Effector memory CD4-positive, alpha-beta T cell (primary cell): ENCODE data around the gene COPG2.
"Not testable (repeated sequence)": the region's sequence is repeated elsewhere in the genome, so short reads cannot be mapped to it uniquely, and the experiment has no call there.

Experiments
- DNase-seq, 3 donors: peaks; one replicate each; pipeline ENCODE4 v3.0.0-alpha.2; 2020
- H3K27ac ChIP-seq: 2 replicates; pipeline ENCODE4 v1.7.0; 2013; ENCODE audit warnings: mild to moderate bottlenecking, low read length, moderate library complexity; ENCODE audit not compliant: insufficient read depth, poor library complexity, severe bottlenecking
- H3K27me3 ChIP-seq: replicated peaks from 2 replicates; pipeline ENCODE4 v1.7.0; 2013; ENCODE audit warnings: mild to moderate bottlenecking, low read length; ENCODE audit not compliant: insufficient read depth, control insufficient read depth, poor library complexity, severe bottlenecking
- H3K36me3 ChIP-seq: 2 replicates; pipeline ENCODE4 v1.7.0; 2013; ENCODE audit warnings: mild to moderate bottlenecking, low read length, moderate library complexity; ENCODE audit not compliant: control insufficient read depth, insufficient read depth
- H3K4me1 ChIP-seq: 2 replicates; pipeline ENCODE4 v1.7.0; 2013; ENCODE audit warnings: low read length, mild to moderate bottlenecking; ENCODE audit not compliant: control insufficient read depth, insufficient read depth, poor library complexity, severe bottlenecking
- H3K4me3 ChIP-seq: 2 replicates; pipeline ENCODE4 v1.7.0; 2013; ENCODE audit warnings: low read length, low read depth, mild to moderate bottlenecking; ENCODE audit not compliant: insufficient read depth, poor library complexity, severe bottlenecking
- H3K9me3 ChIP-seq: 2 replicates; pipeline ENCODE4 v1.7.0; 2013; ENCODE audit warnings: mild to moderate bottlenecking, low read length, moderate library complexity; ENCODE audit not compliant: control insufficient read depth

Gene COPG2

DNA sequence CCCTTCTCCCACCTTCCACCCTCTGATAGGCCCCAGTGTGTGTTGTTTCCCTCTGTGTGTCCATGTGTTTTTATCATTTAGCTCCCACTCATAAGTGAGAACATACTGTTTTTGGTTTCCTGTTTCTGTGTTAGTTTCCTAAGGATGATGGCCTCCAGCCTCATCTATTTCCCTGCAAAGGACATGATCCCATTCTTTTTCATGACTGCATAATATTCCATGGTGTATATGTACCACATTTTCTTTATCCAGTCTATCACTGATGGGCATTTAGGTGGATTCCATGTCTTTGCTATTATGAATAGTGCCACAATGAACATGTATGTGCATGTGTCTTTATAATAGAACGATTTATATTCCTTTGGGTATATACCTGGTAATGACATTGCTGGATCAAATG, 23.8 kb upstream of the COPG2 start:
- not testable (repeated sequence) for H3K27me3 ChIP-seq, H3K9me3 ChIP-seq, H3K4me3 ChIP-seq, DNase-seq, H3K36me3 ChIP-seq, H3K27ac ChIP-seq, H3K4me1 ChIP-seq

DNA sequence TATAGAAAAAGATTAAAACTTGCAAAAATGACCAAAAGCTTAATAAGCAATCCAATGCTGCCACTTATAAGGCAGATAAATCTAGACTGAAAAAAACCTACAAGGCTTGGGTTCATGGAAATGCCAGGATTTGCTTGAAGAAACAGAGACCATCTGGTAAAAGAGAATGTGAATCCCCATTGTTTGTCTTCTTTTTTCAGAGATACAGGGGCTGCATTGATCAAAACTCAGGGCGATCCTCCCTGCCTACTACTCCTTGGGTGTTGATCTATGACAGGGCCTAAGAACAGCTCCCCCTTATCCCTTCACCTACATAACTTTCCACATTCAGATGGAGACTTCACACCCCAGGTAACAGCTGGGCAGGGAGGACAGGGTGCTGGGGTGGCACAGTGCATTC, 21.1 kb upstream of the COPG2 start:
- Histone ChIP-seq H3K9me3 (no peaks in the 10 kb centered on the region), H3K27me3 (no peaks in the 10 kb centered on the region), H3K27ac (no peak overlapping the region), H3K4me3 (no peak overlapping the region), H3K4me1 (no peaks in the 10 kb centered on the region), H3K36me3 (no peaks in the 10 kb centered on the region)
- no peak for DNase-seq

GRCh38 chr7:130683026-130683425, 14.5 kb upstream of the COPG2 start:
- no peaks in the 10 kb centered on the region for H3K27me3 ChIP-seq
- no peak overlapping the region for H3K27ac ChIP-seq
- no peak for DNase-seq
- no peaks in the 10 kb centered on the region for H3K36me3 ChIP-seq
- H3K9me3 ChIP-seq = no peaks in the 10 kb centered on the region
- no peak overlapping the region for H3K4me3 ChIP-seq
- no peaks in the 10 kb centered on the region for H3K4me1 ChIP-seq

DNA sequence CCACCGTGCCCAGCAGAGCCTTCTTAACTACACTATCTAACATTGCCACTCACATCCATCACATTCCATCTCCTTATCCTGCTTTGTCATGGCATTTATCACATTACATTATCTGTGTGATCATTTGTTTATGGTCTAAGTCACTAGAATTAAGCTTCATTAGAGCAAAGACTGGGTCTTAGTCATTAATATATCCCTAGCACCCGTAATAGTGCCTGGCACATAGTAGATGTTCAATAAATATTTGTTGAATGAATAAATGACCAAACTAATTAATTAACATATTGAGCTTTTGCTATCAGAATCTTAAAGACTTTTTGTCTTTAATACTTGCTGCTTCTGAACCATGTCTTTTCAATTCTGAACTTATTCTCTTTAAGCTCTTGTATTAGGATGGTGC, 5.9 kb upstream of the COPG2 start:
- H3K27me3 ChIP-seq = no peaks in the 10 kb centered on the region
- DNase-seq = no peak
- H3K4me1 ChIP-seq = no peaks in the 10 kb centered on the region
- no peak overlapping the region for H3K27ac ChIP-seq
- H3K9me3 ChIP-seq = no peaks in the 10 kb centered on the region
- no peak overlapping the region for H3K4me3 ChIP-seq
- no peaks in the 10 kb centered on the region for H3K36me3 ChIP-seq

- no peak for DNase-seq
Observed at GRCh38 chr7:130673066-130673465, 4.5 kb upstream of the COPG2 start.

DNA sequence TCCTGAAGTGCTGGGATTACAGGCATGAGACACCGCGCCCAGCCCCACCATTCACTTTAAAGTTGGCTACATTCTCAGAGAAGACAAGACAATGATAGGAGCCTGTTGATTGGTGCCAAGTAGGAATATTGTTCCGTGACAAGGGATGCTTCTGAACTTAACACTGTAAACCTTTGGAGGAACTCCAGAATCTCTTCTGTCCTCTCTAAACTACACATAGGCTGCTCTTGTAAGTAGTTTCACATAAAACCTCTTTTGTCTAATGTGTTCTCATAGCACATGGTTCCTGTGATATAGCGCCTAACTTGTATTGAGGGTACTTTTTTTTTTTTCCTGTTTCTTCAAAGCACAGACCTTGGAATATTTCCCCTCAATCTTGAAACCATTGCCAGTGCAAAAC, 3.6 kb upstream of the COPG2 start:
- H3K9me3 ChIP-seq = no peaks in the 10 kb centered on the region
- H3K4me3 ChIP-seq = no peak overlapping the region
- DNase-seq = no peak
- no peaks in the 10 kb centered on the region for H3K36me3 ChIP-seq
- H3K4me1 ChIP-seq = peaks cover 6% of the 10 kb centered on the region
- no peaks in the 10 kb centered on the region for H3K27me3 ChIP-seq
- H3K27ac ChIP-seq = no peak overlapping the region

More at GRCh38 chr7:130673066-130673465, 4.5 kb upstream of the COPG2 start:
- no peaks in the 10 kb centered on the region for H3K9me3 ChIP-seq
- no peak overlapping the region for H3K4me3 ChIP-seq
- no peaks in the 10 kb centered on the region for H3K36me3 ChIP-seq
- peaks cover 6% of the 10 kb centered on the region for H3K4me1 ChIP-seq
- no peaks in the 10 kb centered on the region for H3K27me3 ChIP-seq
- no peak overlapping the region for H3K27ac ChIP-seq

DNA sequence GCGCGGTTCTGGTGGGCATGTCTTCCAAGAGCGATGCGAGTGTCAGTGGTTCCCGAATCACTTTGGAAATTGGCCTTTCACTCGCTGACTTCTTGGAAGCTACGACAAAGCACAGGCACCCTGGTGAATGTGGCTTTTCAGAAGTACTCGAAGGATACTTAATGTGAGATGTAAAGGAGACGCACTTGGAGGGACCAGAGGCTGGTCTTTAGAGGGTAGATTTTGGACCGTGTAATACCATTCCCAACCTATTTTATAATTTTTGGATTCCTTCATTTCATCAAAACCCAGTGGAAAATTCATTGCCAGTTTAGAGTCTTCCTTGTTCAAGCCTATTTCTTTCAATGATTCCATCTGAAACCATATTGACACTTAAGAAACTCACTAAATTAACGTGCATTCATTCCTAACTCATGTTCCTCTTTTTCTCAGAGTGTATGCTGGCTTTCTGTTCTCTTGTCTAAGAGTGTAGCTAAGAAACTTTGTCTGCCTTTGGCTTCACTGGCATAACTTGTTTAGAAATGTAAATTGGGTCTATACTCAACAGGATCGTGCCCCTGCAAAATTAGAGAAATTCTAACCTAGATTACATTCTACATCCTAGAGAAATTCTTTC, 645 bp upstream of the COPG2 start:
- Histone ChIP-seq H3K36me3 (no peaks in the 10 kb centered on the region), H3K4me1 (peaks cover 6% of the 10 kb centered on the region), H3K4me3 (peak overlapping the region; percentile 85), H3K27ac (peak overlapping the region; percentile 48), H3K9me3 (no peaks in the 10 kb centered on the region), H3K27me3 (no peaks in the 10 kb centered on the region)
- peak in 1 of 3 donors; percentile 8 for DNase-seq

DNA sequence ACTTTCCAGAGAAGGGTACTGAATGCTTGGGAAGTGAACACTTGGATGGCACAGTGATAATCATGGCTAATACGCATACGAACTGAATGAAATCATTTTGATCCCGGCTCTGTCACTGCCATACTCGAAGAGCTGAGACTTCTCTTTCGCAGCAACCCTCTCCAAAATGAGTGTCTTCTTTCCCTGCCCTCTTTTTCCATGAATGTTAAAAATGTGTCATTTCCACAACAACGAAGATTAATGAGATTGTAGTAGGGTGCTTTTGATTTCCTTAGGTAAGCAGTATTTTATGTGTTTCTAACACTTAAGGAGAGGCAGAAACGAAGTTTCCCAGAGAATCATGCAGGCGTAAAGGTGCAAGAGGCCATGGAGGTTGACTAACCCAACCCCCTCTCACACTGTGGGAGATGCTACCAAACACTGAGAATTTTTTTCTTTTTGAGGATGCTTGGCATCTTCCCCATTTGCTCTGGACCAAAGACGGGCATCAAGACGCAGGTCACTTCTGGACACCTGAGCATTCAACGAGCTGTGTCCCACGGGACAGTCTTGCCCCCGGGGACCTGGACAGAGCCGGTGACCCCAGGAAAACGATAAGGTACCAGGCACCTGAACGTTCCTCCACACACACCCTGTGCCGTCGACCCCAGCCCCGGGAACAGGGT, 823 bp downstream of the COPG2 start:
- Histone ChIP-seq H3K27me3 (no peaks in the 10 kb centered on the region), H3K27ac (no peak overlapping the region), H3K4me3 (peak overlapping the region; percentile 85), H3K4me1 (peaks cover 6% of the 10 kb centered on the region), H3K9me3 (no peaks in the 10 kb centered on the region), H3K36me3 (no peaks in the 10 kb centered on the region)
- no peak for DNase-seq

DNA sequence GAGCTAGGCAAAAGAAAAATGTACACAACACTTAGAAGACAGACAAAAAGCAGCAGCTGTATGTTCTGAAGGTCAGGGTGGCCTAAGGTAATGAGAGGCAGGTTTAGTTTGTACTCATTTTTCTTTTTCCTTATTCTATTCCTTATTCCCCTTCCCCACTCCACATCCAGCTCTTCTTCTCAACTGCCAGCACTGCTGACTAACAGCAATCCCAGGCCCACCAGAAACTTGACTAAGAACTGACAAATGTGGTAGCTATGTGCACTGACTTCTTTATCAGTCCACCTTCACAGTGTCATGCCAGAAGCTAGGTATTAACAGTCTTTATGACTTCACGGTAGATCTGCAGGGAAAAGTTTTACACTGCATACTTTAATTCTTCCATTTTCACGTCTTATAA, 6.1 kb downstream of the COPG2 start:
- H3K4me3 ChIP-seq = no peak overlapping the region
- no peak overlapping the region for H3K27ac ChIP-seq
- DNase-seq = no peak
- H3K27me3 ChIP-seq = no peaks in the 10 kb centered on the region
- H3K9me3 ChIP-seq = no peaks in the 10 kb centered on the region
- H3K36me3 ChIP-seq = no peaks in the 10 kb centered on the region
- H3K4me1 ChIP-seq = no peaks in the 10 kb centered on the region

GRCh38 chr7:130655286-130655685, 13.3 kb downstream of the COPG2 start:
- Histone ChIP-seq H3K36me3 (no peaks in the 10 kb centered on the region), H3K4me1 (no peaks in the 10 kb centered on the region), H3K27me3 (no peaks in the 10 kb centered on the region), H3K9me3 (no peaks in the 10 kb centered on the region), H3K4me3 (no peak overlapping the region), H3K27ac (no peak overlapping the region)
- DNase-seq = no peak
